ENCODE measurements around the gene PHRF1.
A peak's percentile ranks its signal among the peaks of the same experiment; 100 is the strongest.

The PHRF1 gene

DNA sequence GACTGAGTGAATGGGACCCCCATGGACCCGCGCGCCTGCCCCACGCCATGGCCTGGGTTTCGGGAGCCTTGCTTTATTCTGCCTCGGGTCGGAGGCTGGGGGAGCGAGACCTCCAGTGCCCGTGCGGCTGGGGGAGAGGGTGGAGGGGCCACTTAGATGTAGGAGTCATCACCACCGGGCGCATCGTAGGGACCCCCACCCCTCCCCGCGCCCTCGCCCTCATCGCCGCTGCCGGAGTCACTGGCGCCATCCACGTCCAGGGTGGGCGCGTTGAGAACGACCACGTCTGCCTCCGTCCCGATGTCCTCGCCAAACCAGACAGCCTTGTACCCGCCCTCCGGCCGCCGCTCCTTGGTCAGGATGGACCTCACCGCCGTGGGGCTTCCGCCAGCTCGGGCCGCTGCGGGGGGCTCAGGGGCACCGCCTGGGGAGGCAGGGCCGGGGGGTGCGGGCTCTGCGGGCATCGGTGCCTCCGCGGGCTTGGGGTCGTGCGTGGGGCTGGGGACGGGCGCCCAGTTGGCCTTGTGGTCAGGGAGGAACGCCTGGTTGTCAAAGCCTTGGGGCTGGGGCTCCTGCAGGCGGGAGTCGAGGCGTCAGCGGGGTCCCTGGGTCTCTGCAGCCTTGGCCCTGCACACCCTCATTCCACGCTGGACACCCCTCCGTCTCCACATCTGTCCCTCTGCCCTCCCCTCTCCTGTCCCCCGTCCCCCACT is 41.1 kb downstream of the PHRF1 start:
- no peak for DNase-seq

GRCh38 chr11:617912-618682 is 41.8 kb downstream of the PHRF1 start:
- no peak for DNase-seq

DNA sequence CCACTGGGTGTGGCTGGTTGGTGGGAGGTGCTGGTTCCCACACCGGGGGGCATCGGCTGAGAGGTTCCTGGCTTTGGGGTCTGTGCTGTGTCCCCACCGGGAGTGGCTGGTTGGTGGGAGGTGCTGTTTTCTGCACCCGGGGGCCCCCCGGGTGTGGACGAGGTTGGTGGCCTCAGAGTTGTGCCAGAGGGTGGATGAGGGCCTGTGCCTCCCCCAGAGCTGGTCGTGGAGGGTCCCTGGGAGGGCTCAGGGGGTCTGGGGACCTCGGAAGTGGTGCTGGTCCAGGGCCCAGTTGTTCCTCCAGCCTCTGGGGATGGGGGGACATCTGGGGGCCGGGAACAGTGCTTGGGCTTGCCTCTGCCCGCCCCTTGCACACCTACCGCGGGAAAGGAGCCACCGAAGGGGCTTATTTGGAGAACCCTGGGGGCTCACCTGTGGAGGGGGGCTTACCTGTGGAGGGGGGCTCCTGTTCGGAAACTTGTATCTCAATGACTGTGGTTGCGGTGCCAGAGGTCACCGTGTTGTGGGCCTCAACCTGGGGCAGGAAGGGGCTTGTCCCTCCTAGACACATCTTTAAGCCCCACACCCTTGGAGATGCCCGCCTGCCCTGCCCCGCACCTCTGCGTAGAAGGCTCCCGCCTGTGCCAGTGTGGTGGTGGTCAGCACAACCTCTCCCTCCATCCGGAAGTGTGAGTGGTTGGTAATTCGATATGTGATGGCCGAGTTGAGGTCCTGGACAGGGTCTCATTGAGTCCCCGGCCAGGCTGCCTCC is 42.8 kb downstream of the PHRF1 start:
- no peak for DNase-seq

GRCh38 chr11:619628-620050 is 43.4 kb downstream of the PHRF1 start:
- DNase-seq = no peak

DNA sequence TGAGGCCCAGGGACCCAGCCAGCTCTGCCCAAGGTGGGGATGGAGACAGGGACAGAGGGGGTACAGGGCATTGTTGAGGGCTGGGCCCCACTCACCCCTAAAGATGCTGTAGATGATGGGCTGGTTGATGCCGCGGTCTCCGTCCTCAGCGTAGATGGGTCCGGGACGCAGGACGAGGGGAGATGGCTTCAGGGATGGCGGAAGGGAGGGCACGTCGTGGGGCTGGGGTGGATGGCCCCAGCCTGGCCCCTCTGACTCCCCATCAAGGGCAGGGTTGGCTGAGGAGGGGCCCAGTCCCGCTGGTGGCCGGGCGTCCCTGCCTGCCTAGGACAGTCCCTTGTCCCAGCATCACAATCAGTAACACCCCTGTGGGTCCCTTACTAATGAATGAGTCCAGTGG is 43.9 kb downstream of the PHRF1 start:
- no peak for DNase-seq

GRCh38 chr11:620935-621814 is 44.9 kb downstream of the PHRF1 start:
- no peak for DNase-seq

DNA sequence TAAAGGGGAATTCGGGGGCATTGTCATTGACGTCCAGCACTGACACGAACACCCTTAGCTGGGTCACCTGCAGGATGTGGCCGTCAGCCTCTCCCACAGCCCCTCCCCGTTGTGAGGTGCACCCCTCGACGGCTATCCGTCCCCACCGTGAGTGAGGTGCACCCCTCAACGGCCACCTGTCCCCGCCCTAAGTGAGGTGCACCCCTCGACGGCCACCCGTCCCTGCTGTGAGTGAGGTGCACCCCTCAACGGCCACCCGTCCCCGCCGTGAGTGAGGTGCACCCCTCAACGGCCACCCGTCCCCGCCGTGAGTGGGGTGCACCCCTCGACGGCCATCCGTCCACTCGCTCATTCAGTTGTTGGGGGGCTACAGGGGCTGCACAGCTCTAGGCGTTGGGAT is 45.6 kb downstream of the PHRF1 start:
- DNase-seq = no peak

DNA sequence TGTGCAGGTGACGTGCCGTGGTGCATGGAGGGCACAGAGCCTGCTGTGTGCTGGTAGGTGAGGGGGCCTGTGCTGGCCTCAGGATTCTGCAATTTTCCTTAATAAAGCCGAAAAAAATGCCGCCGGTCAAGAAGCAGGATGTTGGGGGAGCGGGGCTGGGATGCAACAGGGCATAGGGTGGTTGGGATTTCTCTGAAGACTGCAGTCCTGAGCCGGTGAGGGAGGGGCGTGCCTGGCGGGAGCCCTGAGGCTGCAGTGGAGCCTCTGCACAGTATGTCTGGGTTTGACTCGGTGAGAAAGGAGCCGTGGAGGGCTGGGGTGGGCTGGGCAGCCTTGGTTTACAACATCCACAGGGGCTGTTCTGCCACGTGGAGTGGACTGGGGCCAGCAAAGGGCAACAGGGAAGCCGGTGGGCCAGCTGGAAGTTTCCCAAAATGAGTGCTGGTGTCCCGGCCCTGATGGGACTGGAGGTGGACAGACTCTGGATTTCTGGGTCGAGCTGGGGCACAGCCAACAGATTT is 47.1 kb downstream of the PHRF1 start:
- no peak for DNase-seq

- no peak for DNase-seq
Observed at GRCh38 chr11:623999-624704, 47.9 kb downstream of the PHRF1 start.

- DNase-seq = no peak
Observed at GRCh38 chr11:624705-625635, 48.7 kb downstream of the PHRF1 start, which contains the start of gene CDHR5. Gene CDHR5, minus strand, starts transcription at chr11:624955. Its CDS starts 53 bp downstream, at chr11:624902.

DNA sequence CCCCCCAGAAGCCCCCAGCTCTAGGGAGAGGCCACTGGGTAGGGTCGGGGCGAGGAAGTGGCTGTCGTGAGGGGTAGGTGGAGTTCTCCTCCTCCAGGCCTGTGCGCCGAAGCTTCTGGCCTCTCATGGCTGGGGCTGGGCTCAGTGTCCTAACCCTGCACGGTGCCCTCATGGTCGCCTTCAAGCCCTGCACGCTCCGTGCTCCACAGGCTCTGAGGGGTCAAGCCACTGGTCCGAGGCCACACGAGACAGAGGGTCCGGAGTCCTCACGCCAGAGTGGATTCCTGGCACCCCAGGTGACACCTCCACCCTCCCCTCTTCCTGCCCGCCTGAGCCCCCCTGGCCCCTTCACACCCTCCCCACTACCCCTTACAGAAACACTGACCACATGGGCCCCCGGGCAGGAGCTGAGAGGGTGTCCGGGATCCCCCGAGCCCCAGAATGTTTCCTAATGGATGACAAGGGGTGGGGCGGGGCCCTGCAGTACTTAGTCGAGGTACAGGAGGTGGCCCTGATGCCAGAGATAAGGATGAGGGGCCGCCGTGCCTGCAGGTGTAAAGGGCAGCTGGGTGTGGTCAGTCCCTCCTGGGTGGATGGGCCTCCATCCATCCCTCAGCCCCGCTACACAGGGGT is 49.5 kb downstream of the PHRF1 start:
- no peak for DNase-seq

- DNase-seq = no peak
Observed at GRCh38 chr11:626475-627307, 50.4 kb downstream of the PHRF1 start, which contains the start of gene SCT. Gene SCT, minus strand, starts transcription at chr11:627181. Its CDS starts 38 bp downstream, at chr11:627143.

GRCh38 chr11:627308-627576 is 51.0 kb downstream of the PHRF1 start:
- no peak for DNase-seq

DNA sequence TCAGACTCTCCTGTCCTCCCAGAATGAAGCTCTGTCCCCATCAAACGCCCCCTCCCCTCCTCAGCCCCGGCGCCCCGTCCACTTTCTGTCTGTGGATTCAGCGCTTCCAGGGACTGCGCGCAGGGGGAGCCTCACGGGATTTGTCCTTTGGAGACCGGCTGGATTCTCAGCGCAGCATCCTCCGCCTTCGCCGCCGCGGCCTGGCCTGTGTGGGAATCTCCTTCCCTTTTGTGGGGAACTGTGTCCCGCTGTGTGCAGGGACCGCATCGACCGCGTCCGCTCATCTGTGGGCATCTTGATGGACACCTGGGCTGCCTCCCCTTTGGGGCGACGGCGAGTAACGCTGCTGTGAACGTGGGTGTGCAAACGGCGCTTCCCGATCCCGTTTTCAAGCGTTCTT is 51.8 kb downstream of the PHRF1 start:
- no peak for DNase-seq

- DNase-seq = no peak
Observed at GRCh38 chr11:629237-629583, 52.9 kb downstream of the PHRF1 start.

DNA sequence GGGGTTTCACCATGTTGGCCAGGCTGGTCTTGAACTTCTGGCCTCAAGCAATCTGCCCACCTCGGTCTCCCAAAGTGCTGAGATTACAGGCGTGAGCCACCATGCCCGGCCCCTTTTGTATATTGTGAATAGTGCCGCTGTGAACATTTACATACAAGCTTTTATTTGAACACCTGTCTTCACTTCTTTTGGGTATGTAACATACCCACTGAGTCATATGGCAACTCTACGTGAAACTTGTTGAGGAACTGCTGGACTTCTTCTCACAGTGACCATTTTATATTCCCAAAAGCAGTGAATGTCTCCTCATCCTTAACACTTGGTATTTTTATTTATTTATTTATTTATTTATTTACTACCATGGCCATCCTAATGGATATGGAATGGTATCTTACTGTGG is 54.6 kb downstream of the PHRF1 start:
- no peak for DNase-seq

DNA sequence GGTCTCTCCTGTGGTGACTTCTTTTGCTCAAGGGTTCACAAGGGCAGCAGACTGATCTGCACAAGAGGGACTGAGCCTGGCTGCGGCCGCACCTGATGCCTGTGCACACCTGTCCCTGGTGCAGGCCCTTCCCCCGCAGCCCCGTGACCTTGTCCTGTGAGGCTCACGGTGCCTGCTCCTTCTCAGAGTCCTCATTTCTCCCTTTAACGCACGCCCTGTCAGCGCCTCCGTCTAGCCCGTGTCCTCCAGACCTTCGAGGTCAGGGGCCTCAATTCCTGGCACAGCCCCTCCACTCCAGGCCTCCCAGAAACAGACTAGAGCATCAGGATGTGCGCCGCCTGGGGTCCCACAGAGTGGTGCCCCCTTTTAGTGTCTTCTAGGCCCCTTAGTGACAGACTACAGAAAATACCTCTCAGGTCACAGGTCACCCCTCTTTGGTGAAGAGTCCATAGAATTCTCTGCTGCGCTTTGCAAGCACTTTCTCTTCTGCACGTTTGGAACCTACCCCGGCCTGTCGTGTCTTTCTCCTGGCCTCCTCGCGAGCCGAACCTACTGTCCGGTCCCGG is 59.8 kb downstream of the PHRF1 start:
- no peak for DNase-seq

- DNase-seq = peak; percentile 65 to 66
Observed at GRCh38 chr11:636511-637332, 60.5 kb downstream of the PHRF1 start, which contains the start of gene DRD4. Gene DRD4, plus strand, starts transcription at chr11:637269. Its CDS starts 36 bp downstream, at chr11:637305.

Data from inflammatory macrophage treated with lipopolysaccharide for 1 hour (primary cell).